SW 1271 (cell line): ENCODE measurements around the gene SLC35F1.

ENCODE experiments used
- DNase-seq, 2 experiments: peaks; one replicate each; lab custom pipeline; 2025; lab: John Stamatoyannopoulos, UW

SLC35F1 gene

DNA sequence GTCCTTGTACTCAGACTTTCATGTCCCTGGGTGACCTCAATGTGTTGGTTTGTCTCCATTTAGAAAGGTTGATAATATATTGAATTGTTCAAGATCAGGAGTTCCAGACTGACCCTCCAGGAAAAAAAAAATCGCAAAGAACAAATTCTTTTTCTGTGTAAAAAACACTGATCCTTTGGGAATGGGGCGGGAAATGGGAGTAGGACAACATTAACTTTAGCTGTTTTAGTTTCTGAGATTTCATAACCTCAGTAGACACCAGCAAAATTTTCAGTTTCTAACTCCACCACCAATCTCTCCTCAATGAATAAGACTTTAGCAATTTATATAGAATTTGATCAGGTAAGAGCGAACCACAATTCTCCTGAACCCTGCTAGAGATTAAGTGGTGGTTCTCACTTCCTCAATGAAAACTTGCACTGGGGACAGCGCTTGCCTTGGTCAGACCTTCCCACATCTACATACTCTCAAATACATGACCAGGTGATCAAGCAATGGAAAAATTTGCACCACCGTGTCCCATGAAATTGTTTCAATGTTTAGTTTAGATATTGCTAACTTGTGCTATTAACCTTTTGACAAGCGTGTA lies 409.8 kb downstream of the SLC35F1 start:
- DNase-seq: no peak

DNA sequence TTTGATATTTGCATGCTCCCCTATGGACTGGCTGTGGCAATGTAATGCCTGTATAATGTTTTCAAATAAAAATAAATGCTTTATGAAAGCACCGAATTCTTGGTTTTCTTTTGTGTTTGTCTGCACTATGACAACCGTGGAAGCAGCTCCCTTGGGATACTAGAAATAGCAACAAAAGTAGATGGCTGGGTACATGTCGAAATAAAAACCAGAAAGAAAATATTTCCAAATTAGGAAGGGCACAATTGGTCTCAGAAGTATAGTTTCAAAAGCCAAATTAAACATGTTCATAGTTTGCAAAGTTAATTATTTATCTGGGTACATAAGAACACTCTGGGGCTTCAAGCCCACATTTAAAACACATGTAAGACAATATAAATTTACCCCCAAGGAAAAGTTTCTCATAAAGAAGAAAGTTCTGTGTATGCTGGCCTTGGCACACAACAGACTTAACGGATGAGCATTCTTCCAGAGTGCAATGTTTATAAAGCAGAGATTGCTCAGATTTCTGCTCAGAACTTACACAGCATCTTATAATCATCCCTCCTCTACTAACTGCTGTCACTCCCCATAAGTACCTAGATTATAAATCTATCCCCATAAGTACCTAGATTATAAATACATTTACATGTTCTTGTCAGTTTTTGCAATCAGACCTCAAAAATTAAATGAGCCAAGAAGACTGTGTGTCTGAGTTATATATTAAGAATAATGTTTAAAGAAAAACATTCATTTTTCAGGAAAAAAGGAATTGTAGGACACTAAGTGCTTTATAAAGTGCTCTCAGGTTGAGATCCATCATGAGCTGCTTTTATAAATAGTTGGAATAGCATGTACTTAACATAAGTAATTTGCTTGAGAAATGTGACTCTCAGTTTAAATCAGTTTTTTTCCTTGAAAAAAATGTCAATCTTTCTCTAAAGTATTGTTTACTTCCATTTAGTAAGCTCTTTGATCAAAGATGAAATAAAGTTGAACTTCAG lies 410.8 kb downstream of the SLC35F1 start:
- no peak for DNase-seq

DNA sequence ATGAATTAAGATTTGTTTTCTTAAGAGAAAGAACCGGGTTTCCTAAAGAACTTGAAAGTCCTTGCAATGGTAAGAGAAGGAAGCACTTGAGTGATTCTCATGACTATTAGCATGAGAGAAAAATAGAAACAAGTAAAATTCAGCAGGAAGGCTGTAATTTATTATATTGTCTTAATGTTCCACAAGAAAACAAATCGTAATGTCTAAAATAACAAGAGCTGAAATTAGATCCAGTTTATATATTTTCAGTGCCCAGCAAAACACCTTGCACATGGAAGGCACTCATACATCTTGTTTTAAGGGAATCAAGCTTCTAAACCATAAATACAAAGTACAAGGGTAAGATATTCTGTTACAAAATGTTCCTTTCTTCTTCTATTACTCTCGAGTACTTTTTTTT lies 411.6 kb downstream of the SLC35F1 start:
- DNase-seq: no peak

DNA sequence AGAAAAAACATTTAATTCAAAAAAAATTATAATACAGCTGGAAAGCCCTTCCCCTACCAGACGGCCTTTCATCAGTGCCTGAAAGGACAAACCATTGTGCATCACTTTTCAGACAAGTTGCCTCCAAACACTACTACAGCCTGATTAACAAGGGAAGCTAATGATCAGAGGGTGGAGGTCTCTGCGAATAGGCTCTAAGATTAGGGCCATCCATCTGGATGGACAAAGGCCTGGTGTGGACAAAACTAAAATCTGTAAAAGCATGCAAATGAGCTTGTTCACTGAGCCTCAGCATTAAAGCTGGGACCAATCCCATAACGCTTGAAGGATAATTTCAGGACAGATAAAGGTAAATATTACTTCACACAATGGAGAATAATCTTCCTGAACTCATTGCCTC lies 412.4 kb downstream of the SLC35F1 start:
- DNase-seq: no peak

DNA sequence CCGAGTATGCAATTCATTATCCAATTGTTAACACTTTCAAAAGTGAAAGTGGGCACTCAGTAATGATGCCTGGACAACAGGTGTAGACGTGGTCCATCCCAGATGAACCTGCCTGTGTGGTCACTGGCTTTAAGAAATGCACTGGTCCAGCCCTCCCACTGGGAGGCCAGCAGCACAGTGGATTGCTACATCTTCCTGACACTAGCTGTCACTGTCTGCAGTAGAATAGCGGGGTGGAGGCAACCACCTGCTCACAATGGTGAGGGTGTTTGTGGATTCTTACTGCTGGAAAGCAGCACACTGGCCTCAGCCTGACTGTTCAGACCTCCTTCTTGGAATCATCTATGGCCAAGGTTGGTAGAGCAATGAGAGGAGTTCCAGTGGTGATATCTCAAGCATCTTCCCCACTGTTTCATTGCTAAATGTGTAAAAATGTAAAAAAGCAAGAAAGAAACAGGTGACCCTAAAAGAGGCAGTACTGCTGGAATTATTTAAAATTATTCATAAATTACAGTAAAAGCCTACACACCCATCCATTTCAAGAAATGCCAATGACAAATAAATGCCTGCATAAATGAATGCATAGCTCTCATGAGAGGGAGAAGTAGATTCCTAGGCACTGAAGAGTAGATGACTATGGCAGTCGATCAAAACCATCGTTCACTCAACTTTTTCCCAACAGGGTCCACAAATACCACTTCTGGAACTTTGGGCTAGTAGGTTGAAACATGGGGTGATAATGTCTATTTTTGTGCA lies 413.0 kb downstream of the SLC35F1 start:
- DNase-seq: no peak

DNA sequence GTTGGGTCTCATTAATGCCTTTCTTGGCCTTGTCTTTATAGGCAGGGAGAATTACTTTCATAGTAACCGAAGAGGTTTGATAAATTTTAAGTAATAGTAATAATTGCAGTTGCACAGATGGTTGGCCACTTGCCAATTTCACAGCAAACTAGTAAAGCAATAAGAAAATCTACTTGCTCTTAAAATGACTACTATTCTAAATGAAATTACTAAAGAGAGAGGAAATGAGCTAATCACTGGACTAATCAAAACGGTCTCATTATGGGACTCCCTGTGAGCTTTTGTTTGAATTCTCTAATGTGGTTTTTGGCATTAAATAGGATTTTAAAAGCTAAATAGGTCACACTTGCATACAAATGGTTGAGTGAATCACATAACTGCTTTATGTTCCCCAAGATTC lies 413.6 kb downstream of the SLC35F1 start:
- DNase-seq: no peak

DNA sequence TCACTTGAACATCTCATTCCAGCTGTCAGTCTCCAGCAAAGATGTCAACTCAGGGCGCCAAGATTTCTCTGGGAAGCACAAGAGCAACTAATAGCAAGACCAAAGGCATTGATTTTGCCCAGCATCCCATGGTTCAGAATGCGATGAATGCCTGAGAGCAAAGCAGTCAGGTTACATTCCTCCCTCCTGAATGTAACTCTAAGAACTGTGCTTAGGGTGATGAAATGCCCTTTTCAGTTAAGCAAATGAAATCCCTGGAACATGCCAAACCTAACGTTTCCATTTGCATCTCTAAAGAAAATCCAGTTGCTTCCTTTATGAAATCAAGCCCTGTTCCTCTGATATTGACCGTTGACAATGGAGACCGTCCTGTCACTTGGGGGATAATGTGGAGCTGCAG lies 417.1 kb downstream of the SLC35F1 start:
- DNase-seq: no peak

DNA sequence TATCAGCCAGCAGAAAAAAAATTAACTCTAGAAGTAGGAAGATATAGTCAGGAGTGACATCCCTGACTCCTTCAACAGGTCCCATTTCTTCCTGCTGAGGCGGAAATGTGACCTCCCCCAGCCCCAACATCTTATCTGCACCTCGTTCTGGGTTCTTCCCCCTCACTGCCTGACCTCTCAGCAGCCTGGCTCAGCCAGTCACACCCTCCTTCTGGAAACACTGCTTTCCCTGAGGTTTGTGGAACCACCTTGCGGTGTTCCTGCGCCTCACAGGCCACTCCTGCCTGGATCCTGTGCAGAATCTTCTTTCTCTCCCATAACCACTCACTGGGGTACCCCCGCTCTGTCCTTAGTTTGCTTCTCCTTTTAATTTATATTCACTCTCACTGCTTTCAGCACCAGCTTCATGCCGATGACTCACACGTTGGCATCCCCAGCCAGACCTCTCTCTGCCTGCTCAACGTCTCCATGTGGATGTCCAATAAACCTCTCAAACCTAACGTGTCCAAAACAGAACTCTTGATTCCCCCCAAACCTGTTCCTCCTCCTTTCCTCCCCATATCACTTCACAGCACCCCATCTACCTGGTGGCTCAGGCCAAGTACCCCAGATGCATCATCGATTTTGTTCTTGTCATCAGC lies 418.3 kb downstream of the SLC35F1 start:
- DNase-seq: no peak

DNA sequence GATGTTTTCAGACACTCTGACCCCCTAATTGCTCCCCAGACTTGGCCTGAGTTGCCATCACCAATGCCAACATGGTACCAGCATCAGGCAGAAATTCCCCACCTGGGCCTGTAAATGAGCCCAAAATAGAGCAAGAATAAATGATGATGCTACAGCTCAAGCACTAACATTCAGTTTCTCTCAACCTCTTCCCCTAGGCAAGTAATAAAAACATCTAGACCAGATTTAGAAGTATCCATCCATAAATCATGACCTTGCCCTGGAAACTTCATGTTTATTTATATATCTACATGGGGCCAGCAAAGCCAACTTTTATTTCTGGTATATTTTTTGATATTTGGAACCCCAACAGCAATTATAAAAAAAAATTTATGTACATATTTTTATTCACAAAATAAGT lies 419.6 kb downstream of the SLC35F1 start:
- DNase-seq: no peak

DNA sequence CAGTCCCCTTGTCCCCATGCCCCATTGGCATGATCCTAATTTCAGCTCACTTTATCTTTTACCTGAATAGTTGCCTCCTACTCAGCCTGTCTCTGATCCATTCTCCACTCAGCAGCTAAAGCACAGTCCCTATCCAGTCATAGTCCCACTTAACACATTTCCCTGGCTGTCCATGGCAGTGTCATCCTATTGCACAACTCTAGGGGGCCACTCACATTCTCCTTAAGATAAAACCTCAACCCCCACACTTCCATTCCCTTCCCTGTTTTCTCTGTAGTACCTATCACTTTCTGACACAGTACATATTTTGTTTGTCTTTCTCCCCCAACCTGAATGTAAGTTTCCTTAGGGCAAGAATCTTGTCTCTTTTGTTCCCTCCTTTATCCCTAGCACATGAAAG lies 420.2 kb downstream of the SLC35F1 start:
- no peak for DNase-seq

DNA sequence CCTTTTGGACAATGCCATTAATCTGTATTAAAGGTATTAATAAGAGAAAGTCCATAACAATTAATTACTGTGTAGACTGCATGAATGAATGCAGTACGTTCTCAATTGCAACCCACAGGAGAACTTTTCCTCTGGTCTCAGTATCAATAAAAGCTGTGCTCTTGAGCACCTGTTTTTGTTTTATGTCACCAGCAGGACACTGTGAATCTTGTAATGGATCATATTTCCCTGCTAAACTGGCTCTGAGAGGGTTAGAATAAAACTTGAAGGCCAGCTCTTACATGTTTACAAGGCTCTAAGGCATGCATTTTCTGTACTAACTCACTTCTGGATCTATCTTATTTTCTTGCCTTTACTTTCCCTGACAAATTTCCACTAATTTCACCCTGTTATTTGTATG lies 426.7 kb downstream of the SLC35F1 start:
- DNase-seq: no peak

DNA sequence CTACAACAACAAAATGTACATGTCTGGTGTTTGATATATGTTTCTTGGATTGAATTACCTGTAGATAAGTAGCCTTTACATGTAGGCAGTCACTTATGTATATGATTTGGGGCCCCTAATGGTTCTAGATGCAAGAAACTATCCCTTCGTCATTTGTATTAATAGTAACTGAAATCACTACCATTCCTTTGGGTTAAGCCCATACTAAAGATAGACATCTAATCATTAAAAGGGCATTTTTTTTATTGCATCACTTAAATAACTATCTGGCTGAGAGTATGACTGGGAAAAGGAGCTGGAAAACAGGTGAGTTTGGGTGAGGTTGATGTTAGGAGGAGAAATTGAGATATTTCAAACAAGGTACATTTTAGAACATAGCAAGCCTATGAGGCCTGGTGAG lies 427.6 kb downstream of the SLC35F1 start:
- no peak for DNase-seq

DNA sequence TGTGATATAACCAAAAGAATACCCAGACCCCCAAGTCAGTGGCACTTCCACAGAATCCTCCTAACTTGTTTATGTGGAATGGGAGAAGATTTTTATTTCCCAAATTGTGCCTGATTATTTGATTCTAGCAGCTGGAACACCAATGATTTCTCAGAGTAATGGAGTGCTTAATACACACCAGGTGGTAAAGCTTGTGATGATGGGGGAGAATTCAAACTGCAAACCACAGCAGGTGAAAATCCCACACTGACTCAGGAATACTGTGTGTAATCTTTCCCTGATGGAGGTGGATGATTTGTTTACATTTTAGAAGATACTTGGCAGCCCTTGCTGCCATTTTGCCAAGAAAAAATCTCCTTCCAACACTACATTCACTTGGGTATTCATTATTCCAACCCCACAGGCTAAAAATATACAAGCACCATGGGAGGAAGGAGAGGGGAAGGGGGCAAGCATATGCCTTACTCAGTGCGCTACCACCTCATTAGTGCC lies 428.3 kb downstream of the SLC35F1 start:
- DNase-seq: no peak

DNA sequence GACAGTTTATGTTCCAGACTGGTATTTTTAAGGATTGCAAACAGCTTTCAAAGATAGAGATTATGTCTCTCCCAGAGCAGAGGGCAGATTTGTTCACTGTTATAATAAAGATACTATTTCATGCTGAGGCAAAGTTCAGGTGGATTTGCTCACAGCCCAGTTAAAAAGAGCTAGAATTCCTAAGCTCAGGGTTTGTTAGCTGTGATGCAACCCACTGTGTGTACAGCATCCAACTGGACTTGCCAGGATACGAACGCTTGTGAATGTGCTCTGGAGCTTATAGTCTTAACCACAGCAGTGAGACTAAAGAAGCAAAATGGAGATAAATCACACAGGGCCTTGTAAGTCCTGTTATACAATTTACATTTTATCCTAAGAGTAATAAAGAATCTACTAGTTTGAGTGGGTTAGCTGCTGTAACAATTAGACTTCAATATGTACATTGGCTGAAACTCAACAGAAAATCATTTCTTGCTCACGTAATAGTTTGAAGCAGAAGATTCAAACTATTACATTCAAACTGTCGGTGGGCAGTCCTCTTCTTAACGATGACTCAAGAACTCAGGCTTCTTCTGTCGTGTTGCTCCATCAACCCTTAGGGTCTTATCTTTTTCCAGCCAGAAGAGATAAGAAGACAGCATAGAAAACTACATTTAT lies 437.1 kb downstream of the SLC35F1 start:
- no peak for DNase-seq

DNA sequence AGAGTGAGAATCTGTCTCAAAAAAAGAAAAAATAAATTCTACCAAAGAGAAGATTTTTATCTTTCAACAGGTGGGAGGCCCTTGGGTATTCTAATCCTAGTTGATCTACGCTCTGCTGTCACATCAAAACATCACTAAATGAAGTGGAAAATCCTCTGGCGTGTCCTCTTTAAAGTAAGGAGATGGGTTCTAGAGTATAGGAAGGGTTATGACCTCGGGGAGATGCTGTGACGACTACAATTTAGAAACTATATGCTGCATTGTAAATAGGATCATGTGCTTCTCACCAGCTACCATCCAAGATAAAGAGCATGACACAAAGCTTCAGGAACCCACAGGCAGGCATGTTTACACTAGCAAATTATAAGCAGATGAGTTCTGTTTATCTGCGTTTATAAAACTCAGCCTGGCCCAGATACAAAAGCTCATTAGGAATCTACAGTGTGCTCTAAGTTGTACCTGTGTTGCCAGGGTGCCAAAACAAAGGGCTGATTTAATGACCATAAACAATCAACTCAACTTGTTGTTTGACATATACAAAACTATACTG lies 443.9 kb downstream of the SLC35F1 start:
- no peak for DNase-seq

DNA sequence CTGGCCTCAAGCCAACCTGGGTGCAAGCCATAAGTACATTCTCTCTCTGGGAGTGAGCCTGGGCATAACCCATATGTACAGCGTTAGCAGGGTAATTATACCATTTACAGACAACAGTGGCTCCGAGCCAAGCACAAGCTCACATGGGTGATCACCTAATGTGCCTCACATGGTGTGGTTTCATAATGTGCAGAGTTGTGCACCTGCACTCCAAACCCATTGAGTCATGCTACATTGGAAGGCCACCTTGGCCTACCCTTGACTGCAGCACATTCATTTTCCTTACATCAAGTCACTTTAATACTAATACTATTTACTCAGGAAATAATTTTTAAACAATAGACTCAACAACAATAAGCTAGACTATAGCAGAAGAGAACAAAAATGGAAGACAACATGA lies 446.5 kb downstream of the SLC35F1 start:
- no peak for DNase-seq

DNA sequence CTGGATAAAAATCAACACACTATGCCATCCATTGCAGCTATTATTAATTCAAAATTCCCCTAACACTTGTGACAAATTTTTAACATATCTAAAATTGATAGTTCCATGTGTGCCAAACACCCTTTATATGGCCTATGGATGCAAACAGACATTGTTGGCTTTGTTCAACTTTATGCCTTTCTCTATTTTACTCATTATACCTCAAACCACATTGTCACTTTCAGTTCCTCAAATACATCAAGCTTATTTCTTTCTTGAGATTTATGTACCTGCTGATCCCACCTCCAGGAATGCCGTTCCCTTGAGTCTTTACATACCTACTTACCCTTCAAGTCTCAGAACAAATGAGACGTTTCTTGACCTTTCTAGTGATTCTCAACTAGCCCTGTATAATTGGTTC lies 447.6 kb downstream of the SLC35F1 start:
- no peak for DNase-seq

DNA sequence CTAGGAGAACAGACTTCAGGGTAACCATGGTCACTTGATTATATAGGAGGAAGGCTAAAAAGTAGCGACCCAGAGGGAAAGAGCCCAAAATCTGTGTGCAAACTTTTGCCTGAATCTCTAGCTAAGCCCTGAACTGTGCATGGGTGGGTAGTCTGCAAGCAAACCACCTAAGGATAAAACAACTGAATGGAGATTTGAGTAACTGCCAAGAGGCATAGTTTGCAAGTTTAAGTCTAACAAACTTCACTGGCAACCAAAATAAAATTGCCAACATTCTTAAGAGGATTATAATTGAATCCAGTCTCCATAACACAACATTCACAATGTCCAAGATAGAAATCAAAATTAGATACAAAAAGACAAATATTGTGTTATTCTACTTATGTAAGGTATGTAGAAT lies 449.0 kb downstream of the SLC35F1 start:
- DNase-seq: no peak

DNA sequence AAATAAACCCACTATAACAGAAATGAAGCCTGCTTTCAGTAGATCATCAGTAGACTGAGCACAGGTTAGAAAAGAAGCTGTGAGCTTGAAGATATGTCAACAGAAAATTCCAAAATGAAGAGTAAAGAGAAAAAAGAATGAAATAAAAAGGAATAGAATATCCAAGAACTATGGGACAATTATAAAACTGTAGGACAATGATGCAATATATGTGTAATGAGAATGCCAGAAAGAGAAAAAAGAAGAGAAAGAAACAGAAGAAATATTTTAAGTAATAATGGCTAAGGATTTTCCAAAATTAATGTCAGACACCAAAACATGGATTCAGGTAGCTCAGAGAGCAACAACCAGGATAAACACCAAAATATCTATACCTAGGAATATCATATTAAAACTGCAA lies 449.6 kb downstream of the SLC35F1 start:
- no peak for DNase-seq
